Ovary (tissue), 3 donors: ENCODE measurements around the gene PLAGL2.

Experiments used
- EP300 ChIP-seq: sonication (generic); formaldehyde crosslinking; IDR thresholded peaks from one replicate; pipeline ENCODE4 v1.6.1; 2017; ENCODE audit warnings: antibody characterized with exemption
- POLR2A ChIP-seq: fragments of 450-650 bp; IDR thresholded peaks from one replicate; pipeline ENCODE4 v1.6.1; 2017; ENCODE audit warnings: antibody characterized with exemption, mild to moderate bottlenecking, moderate library complexity
- TF ChIP-seq, protein P1 (sequence below), 3 donors: fragments of 450-650 bp in 2 of 3; fragments of 200-600 bp in 1 of 3; IDR thresholded peaks; one replicate each; pipeline versions ENCODE4 v1.5.1 to v1.8.0; 2016 to 2022; ENCODE audit warnings: antibody characterized with exemption in 3 of 3, mild to moderate bottlenecking in 1 of 3
- donor health status: DM: no; HTN: no; CAD: no.

- TF ChIP-seq, protein P1, sequence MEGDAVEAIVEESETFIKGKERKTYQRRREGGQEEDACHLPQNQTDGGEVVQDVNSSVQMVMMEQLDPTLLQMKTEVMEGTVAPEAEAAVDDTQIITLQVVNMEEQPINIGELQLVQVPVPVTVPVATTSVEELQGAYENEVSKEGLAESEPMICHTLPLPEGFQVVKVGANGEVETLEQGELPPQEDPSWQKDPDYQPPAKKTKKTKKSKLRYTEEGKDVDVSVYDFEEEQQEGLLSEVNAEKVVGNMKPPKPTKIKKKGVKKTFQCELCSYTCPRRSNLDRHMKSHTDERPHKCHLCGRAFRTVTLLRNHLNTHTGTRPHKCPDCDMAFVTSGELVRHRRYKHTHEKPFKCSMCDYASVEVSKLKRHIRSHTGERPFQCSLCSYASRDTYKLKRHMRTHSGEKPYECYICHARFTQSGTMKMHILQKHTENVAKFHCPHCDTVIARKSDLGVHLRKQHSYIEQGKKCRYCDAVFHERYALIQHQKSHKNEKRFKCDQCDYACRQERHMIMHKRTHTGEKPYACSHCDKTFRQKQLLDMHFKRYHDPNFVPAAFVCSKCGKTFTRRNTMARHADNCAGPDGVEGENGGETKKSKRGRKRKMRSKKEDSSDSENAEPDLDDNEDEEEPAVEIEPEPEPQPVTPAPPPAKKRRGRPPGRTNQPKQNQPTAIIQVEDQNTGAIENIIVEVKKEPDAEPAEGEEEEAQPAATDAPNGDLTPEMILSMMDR (IDR thresholded peaks at IDR 0.05) = no peak
- TF ChIP-seq POLR2A (no peak), EP300 (no peak)
Observed at GRCh38 chr20:32227306-32227705, 19.8 kb upstream of the PLAGL2 start.
